Body of pancreas (tissue), 4 donors: ENCODE data around the gene GRB10. TPM values are rescaled to one million over a fixed set of nuclear protein-coding genes. Genes with fewer than 3 reads are reported as not detected.
A peak's percentile ranks its signal among the peaks of the same experiment; 100 is the strongest.

Experiments used
- ATAC-seq: fragments of 150-250 bp; one replicate; pipeline ENCODE4 v1.9.1; 2016
- DNase-seq, 4 donors: peaks; one replicate each; pipeline ENCODE4 v3.0.0-alpha.2; 2019
- H3K27ac ChIP-seq, 4 donors: fragments of 200-600 bp; sonication (generic); 1 replicate in 3 of 4; 2 replicates in 1 of 4; pipeline versions ENCODE4 v1.5.1 to v1.6.1; 2016 to 2019; ENCODE audit warnings: mild to moderate bottlenecking in 1 of 4, mixed read lengths in 1 of 4, moderate library complexity in 1 of 4
- H3K27me3 ChIP-seq, 2 donors: fragments of 200-600 bp; sonication (generic); one replicate each; pipeline ENCODE4 v1.6.0; 2016; ENCODE audit warnings: mild to moderate bottlenecking in 1 of 2
- H3K36me3 ChIP-seq, 2 donors: fragments of 200-600 bp; sonication (generic); replicated peaks in 1 of 2; 2 replicates each; pipeline ENCODE4 v1.5.1; 2016; ENCODE audit warnings: low read depth in 2 of 2; ENCODE audit not compliant: insufficient read depth in 1 of 2
- H3K4me1 ChIP-seq: fragments of 200-600 bp; sonication (generic); one replicate; pipeline ENCODE4 v1.6.0; 2016
- H3K4me3 ChIP-seq, 2 donors: fragments of 200-600 bp; sonication (generic); 1 replicate in 1 of 2; 2 replicates in 1 of 2; pipeline ENCODE4 v1.5.1; 2016 to 2019
- H3K9me3 ChIP-seq, 3 donors: fragments of 200-600 bp; sonication (generic); 1 replicate in 2 of 3; 2 replicates in 1 of 3; pipeline ENCODE4 v1.5.1; 2016
- POLR2A ChIP-seq, 3 donors: fragments of 450-650 bp; IDR thresholded peaks; one replicate each; pipeline ENCODE4 v1.6.1; 2016; ENCODE audit warnings: antibody characterized with exemption in 3 of 3, mild to moderate bottlenecking in 2 of 3
- WGBS, 2 donors: methylation state at CpG; one replicate each; pipeline ENCODE4 v1.1.5; 2017; 5-methylcytosine and 5-hydroxymethylcytosine counted together
- intact Hi-C: fragments of 100-400 bp; cut with DNase I; formaldehyde crosslinking; loops from one replicate; pipeline ENCODE4 v1.15.1; 2023
- total RNA-seq, 2 donors: library from RNA; depleted of rRNA; stranded (reverse); fragments of >200 nt; gene quantifications; one replicate each; pipeline ENCODE4 v1.1.0, GENCODE V29; 2016
- TF ChIP-seq, protein P1 (sequence below), 7 experiments: fragments of 450-650 bp in 4 of 7; fragments of 200-600 bp in 3 of 7; sonication (generic) in 3 of 7; IDR thresholded peaks; one replicate each; pipeline ENCODE4 v1.5.1; 2016 to 2019; ENCODE audit warnings: antibody characterized with exemption in 7 of 7

The GRB10 gene
- total RNA-seq, 2 donors from 2014 or later = 130 to 229 TPM

DNA sequence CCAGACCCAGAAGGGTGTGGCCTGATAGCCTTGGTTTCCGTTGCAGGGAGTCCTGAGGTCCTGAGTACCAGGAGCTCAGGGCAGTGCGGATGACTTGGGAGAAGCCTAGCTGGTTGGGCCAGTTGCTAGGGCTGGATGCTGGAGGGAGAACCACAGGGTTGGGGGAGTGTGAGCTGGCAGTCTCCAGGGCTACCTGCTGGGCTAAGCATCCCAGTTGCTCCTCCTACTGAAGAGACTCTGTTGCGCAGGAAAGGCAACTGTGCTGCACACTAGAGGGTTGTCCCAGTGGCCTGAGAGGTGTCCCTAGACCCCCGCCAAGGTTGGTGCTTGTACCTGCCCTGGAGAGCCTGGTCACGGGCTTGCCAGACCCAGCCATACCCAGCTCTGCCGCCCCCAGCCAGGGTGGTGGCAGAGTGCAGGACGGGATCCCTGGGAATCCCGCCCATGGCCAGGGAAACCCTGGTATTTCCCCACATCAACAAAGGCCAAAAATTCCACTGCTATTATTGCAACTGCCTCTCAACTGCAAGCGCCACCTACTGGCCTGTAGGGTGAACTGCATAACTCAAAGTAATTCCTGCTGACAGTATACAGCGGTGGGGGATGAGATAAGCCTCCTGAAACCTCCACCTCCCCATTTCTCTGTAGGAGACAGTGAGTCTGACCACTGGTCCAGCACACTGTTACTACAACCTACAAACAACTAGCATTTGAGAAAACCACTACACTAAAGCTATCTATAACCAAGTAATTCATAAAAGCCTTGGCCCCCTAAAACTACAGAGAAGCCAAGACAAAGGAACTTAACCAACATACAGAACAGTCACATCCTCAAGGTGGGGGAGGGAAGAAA, 149.9 kb downstream of the GRB10 start:
- peak overlapping the region in 3 of 4 donors; percentile 5 to 26 (median 7) for H3K27ac ChIP-seq
- intact Hi-C loops = no loop called here
- peak; percentile 61 to 69 (median 62) for DNase-seq
- 47 to 57% methylated on average over 7 to 10 of the region's 10 CpGs for WGBS, 2 donors
- ATAC-seq = peak; percentile 68
- H3K27me3 ChIP-seq = no peaks in the 10 kb centered on the region
- H3K4me1 ChIP-seq = peaks cover 38% of the 10 kb centered on the region
- H3K4me3 ChIP-seq = no peak overlapping the region
- H3K36me3 ChIP-seq = no peaks in the 10 kb centered on the region
- H3K9me3 ChIP-seq = no peaks in the 10 kb centered on the region
- TF ChIP-seq, protein P1, sequence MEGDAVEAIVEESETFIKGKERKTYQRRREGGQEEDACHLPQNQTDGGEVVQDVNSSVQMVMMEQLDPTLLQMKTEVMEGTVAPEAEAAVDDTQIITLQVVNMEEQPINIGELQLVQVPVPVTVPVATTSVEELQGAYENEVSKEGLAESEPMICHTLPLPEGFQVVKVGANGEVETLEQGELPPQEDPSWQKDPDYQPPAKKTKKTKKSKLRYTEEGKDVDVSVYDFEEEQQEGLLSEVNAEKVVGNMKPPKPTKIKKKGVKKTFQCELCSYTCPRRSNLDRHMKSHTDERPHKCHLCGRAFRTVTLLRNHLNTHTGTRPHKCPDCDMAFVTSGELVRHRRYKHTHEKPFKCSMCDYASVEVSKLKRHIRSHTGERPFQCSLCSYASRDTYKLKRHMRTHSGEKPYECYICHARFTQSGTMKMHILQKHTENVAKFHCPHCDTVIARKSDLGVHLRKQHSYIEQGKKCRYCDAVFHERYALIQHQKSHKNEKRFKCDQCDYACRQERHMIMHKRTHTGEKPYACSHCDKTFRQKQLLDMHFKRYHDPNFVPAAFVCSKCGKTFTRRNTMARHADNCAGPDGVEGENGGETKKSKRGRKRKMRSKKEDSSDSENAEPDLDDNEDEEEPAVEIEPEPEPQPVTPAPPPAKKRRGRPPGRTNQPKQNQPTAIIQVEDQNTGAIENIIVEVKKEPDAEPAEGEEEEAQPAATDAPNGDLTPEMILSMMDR (IDR thresholded peaks at IDR 0.05) = peak; percentile 70 to 84 (median 79)
- TF ChIP-seq POLR2A (IDR thresholded peaks at IDR 0.05) = no peak

DNA sequence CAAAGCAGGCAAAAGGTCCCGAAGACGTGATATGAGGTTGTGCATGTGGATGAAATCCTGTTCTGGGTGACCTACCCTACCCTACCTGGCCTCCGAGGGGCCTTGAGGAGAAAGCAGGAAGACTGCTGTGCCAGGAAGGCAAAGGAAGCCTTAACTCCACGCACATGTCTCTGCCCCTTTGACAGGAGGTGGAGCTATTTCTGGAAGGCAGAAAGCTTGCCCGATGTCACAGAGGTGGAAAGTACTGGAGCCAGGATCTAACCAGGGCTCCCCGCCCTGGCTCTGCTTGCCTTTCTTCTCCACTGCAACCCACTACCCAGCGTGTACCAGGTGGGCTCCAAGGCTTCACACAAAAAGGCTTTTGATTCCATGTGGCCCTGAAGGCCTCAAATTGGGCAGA, 151.1 kb downstream of the GRB10 start:
- H3K27ac ChIP-seq = peak overlapping the region in 2 of 4 donors; percentile 2 to 31
- no peaks in the 10 kb centered on the region for H3K27me3 ChIP-seq
- 44% methylated on average over 7 of the region's 7 CpGs for WGBS, 2 donors
- no peak overlapping the region for H3K4me3 ChIP-seq
- no peaks in the 10 kb centered on the region for H3K9me3 ChIP-seq
- intact Hi-C loops = no loop called here
- DNase-seq (no peak), ATAC-seq (no peak)
- no peaks in the 10 kb centered on the region for H3K36me3 ChIP-seq
- H3K4me1 ChIP-seq = peaks cover 45% of the 10 kb centered on the region
- no peak for TF ChIP-seq POLR2A (IDR thresholded peaks at IDR 0.05)
- TF ChIP-seq, protein P1 (IDR thresholded peaks at IDR 0.05) = no peak

DNA sequence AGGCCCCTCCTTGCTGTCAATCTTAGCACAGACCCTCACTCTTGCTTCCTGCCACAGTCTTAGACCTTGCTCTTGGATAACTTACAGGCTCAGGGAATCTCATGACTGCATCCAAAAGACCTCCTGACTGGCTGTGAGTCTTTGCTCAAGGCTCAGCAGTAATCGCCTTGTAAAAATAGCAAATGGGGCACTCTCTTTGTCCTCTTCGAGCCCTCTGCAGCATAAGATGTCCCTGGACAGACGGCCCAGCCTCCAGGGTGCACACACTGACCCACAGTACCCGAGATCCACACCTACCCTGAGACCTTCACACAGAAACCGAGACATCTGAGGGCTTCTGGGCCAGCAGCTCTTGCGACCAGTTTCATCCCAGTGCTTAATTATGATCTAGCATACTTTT, 151.6 kb downstream of the GRB10 start:
- no peak for DNase-seq
- H3K27me3 ChIP-seq = no peaks in the 10 kb centered on the region
- H3K27ac ChIP-seq = peak overlapping the region in 2 of 4 donors; percentile 2 to 31
- H3K36me3 ChIP-seq = no peaks in the 10 kb centered on the region
- H3K4me3 ChIP-seq = no peak overlapping the region
- 77 to 90% methylated on average over 6 of the region's 6 CpGs for WGBS, 2 donors
- H3K9me3 ChIP-seq = no peaks in the 10 kb centered on the region
- intact Hi-C loops = no loop called here
- peaks cover 51% of the 10 kb centered on the region for H3K4me1 ChIP-seq
- no peak for TF ChIP-seq POLR2A (IDR thresholded peaks at IDR 0.05)
- TF ChIP-seq, protein P1 (IDR thresholded peaks at IDR 0.05) = no peak
- no peak for ATAC-seq

DNA sequence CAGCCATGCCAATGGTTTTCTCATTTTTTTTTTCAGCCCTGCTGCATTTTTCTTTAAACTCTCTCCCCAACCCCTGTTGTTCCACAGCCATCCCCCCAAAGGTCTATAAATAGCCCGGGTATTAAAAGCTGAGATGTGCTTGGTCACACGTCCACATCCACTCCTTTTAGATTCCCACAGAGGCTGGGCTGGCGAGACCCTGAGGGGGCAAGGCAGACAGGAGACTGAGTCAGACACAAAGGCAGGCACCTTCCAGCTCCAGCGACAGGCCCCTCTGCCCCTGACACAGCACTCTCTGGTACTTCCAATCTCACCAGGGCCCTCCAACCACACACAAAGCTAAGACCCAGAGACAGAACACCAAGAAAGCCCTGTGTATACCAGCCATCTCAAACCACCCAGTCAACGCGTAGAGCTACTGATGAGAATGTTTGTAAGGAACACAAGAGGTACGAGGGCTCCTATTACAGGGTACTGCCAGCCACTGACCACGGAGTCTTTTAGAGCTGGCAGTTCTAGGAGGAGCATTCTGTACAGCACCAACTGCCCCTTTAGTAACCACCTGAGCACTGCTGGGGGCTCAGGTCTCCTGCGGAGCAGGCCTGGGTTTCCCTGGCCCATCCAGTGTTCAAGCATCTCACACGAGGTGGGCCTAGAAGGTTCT, 153.3 kb downstream of the GRB10 start:
- H3K4me3 ChIP-seq = no peak overlapping the region
- H3K4me1 ChIP-seq = peaks cover 46% of the 10 kb centered on the region
- H3K27me3 ChIP-seq = no peaks in the 10 kb centered on the region
- no peak for DNase-seq
- intact Hi-C loops = no loop called here
- no peak for ATAC-seq
- TF ChIP-seq, protein P1 (IDR thresholded peaks at IDR 0.05) = no peak
- TF ChIP-seq POLR2A (IDR thresholded peaks at IDR 0.05) = no peak
- peak overlapping the region in 1 of 4 donors; percentile 4 for H3K27ac ChIP-seq
- peaks cover 0 to 1% of the 10 kb centered on the region in 2 donors for H3K36me3 ChIP-seq
- H3K9me3 ChIP-seq = no peaks in the 10 kb centered on the region
- 73 to 80% methylated on average over 9 to 10 of the region's 10 CpGs for WGBS, 2 donors
